Activated effector memory CD4-positive, alpha-beta T cell treated with anti-CD3 and anti-CD28 coated beads, Interleukin-2, amount 50 U/mL, for 16 hours (primary cell): ENCODE measurements around the gene MORC3.
"Not testable (repeated sequence)": the region's sequence is repeated elsewhere in the genome, so short reads cannot be mapped to it uniquely, and the experiment has no call there.

Experiments
- DNase-seq: peaks from one replicate; pipeline ENCODE4 v3.0.0-alpha.2; 2020

Gene MORC3, protein sequence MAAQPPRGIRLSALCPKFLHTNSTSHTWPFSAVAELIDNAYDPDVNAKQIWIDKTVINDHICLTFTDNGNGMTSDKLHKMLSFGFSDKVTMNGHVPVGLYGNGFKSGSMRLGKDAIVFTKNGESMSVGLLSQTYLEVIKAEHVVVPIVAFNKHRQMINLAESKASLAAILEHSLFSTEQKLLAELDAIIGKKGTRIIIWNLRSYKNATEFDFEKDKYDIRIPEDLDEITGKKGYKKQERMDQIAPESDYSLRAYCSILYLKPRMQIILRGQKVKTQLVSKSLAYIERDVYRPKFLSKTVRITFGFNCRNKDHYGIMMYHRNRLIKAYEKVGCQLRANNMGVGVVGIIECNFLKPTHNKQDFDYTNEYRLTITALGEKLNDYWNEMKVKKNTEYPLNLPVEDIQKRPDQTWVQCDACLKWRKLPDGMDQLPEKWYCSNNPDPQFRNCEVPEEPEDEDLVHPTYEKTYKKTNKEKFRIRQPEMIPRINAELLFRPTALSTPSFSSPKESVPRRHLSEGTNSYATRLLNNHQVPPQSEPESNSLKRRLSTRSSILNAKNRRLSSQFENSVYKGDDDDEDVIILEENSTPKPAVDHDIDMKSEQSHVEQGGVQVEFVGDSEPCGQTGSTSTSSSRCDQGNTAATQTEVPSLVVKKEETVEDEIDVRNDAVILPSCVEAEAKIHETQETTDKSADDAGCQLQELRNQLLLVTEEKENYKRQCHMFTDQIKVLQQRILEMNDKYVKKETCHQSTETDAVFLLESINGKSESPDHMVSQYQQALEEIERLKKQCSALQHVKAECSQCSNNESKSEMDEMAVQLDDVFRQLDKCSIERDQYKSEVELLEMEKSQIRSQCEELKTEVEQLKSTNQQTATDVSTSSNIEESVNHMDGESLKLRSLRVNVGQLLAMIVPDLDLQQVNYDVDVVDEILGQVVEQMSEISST

DNA sequence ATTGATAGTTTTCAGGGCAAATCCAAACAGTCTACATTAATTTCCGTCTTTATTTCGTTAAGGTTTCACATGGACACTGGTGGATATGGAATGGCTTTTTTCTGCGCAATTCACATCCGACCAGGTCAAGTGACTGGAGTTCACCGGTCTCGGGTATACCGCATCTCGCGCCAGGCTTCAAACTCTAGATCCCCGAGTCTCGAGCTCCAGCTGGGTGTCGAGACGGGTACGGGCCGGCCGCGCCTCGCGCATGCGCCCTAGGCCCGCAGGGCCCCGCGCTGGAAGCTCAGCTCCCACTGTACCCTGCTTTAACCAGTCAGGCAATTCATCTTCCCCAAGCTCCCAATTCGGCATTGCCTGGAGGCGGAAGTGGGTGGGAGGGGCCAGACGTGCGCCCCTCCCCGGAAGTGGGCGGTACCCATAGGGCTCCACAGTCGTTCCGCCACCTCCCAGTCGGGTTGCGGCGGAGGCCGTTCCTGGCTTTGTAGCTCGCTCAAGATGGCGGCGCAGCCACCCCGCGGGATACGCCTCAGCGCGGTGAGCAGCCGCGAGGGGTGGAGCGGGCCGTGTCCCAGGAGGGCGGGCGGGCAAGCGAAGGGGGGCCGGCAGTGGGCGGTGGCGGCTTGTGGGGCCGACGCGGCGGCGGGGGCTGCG, at the start of gene MORC3:
Gene MORC3, plus strand, starts transcription at position 431 of the 654 bp plus-strand sequence. Its CDS starts 68 bp downstream, at position 499.
- peak; percentile 99 for DNase-seq

DNA sequence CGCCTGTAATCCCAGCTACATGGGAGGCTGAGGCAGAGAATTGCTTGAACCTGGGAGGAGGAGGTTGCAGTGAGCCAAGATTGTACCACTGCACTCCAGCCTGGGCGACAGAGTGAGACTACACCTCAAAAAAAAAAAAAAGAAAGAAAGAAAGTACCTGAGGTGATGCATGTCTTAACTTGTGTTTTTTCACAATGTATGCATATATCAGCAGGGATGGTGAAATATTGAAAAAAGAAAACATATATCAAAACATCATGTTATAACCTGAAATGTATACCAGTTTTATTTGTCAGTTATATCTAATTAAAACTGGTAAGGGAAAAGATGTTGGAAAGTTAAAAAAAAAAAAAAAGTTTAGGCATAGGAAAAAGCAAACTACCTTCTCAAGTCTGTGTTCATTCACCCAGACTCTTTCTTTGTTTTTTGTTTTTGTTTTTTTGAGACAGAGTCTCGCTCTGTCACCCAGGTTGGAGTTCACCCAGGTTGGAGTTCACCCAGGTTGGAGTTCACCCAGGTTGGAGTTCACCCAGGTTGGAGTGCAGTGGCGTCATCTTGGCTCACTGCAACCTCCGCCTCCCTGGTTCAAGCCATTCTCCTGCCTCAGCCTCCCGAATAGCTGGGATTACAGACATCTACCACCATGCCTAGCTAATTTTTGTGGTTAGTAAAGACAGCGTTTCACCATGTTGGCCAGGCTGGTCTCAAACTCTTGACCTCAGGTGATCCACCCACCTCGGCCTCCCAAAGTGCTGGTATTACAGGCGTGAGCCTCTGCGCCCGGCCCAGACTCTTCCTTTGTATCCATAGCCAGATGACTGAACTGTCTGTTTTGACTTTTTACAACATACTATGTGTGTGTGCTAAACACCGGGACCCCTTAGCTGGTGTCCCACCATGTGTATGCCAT, 49.0 kb upstream of the MORC3 start:
- not testable (repeated sequence) for DNase-seq

DNA sequence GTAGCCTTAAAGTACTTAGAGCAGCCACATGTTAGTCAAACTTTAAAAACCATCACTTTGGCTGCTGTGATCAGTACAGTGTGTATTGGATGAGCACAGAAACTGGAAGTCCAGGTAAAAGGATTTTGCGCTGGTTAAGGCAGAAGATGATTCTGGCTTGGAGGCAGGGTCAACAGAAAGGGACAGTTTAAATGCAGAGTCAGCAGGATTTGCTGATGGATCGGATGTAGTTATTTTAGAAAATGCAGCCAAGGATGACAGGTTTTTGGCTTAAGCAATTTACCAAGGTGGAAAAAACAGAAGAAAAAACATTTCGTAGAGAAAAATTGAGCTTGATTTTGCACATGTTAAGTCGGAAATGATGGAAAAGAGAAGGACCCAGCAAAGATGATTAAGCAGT, 45.9 kb upstream of the MORC3 start:
- DNase-seq: no peak

DNA sequence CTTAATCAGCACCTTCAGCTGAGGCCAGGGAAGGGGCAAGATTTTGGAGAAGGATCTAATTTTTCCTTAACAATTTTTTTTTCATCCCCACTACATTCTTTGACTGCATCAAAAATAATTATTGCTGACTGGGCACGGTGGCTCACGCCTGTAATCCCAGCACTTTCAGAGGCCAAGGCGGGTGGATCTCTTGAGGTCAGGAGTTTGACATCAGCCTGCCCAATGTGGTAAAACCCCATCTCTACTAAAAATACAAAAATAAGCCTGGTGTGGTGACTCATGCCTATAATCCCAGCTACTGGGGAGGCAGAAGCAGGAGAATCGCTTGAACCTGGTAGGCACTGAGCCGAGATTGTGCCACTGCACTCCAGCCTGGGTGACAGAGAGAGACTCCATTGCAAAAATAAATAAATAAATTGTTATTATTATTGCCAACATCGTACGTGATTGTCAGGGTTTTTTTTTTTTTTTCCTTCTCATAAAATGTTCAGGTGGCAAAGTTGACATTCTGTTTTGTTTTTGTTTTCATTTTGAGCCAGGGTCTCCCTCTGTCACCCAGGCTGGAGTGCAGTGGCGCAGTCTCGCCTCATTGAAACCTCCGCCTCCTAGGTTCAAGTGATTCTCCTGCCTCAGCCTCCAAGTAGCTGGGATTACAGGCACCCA, 37.3 kb upstream of the MORC3 start:
- no peak for DNase-seq

DNA sequence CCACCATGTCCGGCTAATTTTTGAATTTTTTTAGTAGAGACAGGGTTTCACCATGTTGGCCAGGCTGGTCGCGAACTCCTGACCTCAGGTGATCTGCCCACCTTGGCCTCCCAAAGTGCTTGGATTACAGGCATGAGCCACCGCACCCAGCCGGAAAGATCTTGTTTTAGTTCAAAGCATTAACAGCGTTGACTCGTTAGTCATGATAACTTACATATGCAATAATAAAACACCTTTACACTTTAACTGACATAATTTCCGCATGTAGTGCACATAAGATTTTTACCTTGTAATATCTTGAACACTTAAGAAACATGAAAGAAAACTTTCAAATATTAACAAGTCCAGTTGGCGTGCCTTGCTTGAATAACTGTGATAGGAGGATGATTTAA, 36.8 kb upstream of the MORC3 start:
- not testable (repeated sequence) for DNase-seq

DNA sequence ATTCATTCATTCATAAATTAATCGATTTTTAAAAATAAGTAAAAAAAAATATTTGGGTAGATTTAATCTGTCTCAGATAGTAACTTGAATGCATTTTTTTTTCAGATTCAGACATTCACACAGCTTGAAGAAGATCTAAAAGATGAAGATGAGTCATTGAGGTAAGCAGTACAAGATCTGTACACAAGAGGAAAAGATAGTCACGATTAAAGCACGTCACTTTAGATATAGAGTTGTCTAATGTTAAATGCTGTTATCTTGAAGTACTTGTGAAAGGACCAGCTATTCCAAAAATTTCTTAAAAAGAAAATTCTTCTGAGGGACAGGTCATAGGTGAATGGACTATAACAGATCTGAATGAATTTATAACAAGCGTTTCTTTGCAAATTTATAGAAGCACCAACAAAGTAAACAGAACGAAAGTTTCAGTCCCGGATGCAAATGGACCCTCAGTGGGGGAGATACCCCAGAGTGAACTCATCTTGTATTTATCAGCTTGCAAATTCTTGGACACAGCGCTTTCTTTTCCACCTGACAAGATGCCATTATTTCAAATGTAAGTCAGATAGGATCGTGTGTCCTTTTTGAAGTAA, 31.2 kb upstream of the MORC3 start:
- no peak for DNase-seq

DNA sequence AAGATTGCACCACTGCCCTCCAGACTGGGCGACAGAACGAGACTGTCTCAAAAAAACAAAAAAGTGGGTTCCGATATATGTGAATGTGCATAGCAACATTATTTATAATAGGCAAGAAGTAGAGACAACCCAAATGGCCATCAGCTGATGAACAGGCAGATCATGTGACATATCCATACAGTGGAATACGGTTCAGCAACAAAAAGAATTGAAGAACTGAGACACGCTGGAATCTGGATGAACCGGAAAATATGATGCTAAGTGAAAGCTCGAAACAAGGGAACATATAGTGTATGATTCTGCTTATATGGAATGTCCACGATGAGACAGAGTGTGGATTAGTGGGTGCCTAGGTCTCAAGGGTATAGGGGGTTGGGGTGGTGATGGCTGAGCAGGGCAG, 28.5 kb upstream of the MORC3 start:
- peak; percentile 0 for DNase-seq

DNA sequence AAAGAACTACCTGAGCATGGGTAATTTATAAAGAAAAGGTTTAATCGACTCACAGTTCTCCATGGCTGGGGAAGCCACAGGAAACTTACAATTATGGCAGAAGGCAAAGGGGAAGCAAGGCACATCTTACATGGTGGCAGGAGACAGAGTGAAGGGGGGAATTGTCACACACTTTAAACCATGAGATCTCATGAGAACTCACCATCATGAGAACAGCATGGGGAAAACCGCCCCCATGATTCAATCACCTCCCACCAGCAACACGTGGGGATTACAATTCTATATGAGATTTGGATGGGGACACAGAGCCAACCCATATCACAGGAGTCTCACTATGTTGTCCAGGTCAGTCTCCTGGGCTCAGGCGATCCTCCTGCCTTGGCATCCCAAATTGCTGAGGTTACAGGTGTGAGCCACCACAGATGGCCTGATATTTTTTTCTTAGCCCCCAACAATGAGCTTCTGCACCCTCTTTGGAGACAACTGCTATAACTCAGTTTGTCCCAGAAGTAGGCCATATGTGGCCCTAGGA, 22.5 kb upstream of the MORC3 start:
- peak; percentile 56 for DNase-seq

DNA sequence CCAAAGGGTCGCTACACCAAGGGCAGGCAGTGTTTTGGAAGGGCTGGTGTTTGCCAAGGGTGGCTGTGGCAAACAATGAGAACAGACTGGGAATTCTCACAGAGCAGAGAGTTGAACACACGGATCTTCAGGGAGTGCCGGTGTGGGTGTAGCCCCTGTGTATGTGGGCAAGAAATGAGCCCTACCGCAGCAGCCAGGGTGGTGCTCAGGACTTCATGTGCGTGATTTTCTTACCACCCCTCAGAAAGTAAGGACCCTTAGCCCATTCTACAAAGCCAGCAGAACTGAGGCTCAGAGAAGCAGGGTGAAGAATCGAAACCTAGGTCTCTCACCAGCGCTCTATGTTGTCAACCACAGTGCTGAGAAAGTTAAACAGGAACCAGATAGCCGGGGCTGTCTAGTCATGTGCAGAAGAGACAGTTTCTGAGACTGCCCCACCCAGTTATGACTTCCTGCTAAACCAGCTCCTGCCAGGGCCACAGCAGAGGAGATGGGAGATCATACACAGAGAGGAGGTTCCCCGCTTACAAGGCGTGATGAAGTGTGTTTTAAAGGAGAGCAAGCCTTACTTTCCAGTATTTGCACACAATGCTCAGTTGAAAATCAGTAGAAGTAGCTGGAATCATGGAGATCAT, 21.9 kb upstream of the MORC3 start:
- DNase-seq: peak; percentile 85

DNA sequence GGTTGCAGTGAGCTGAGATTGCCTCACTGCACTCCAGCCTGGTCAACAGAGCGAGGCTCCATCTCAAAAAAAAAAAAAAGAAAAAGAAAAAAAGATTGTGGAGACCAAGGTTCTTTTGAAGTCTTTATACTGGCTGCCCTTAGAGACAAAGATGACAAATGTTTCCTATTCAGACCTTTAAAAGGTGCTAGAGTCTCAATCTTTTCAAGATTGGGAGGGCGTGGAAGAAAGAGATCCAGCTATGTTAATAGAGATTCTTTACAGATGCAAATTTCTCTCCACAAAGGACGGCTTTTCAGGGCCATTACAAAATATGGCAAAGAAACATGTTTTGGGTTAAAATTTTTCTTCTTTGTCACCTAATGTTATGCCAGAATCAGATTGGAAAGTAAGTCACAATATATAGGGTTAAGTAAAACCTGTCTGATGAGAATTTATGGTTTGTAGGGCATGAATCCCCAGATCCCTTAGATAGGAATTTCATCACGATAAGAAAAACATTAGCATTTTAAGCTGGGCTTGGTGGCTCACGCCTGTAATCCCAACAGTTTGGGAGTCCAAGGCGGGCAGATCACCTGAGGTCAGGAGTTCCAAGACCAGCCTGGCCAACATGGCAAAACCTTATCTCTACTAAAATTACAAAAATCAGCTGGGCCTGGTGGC, 13.0 kb upstream of the MORC3 start:
- no peak for DNase-seq

DNA sequence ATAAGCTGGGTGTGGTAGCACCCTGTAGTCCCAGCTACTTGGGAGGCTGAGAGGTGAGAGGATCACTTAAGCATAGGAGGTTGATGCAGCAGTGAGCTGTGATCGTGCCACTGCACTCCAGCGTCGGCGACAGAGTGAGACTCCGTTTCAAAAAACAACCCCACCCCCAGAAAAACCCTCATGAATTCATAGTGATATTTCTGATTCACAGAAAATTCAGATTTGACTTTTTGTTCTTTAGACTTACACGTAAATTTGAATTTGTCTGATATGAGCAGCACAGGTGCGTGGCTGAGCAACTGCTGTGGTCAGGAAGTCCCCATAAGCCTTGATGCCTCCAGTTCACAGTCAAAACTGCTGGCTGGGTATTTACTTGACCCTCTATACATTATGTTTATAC, 10.0 kb upstream of the MORC3 start:
- DNase-seq: peak; percentile 75

DNA sequence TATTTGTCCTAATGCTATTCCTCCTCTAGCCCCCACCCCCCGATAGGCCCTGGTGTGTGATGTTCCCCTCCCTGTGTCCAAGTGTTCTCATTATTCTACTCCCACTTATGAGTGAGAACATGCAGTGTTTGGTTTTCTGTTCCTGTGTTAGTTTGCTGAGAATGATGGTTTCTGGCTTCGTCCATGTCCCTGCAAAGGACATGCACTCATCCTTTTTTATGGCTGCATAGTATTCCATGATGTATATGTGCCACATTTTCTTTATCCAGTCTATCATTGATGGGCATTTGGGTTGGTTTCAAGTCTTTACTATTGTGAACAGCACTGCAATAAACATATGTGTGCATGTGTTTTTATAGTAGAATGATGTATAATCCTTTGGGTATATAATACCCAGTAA, 6.6 kb upstream of the MORC3 start:
- DNase-seq: not testable (repeated sequence)

DNA sequence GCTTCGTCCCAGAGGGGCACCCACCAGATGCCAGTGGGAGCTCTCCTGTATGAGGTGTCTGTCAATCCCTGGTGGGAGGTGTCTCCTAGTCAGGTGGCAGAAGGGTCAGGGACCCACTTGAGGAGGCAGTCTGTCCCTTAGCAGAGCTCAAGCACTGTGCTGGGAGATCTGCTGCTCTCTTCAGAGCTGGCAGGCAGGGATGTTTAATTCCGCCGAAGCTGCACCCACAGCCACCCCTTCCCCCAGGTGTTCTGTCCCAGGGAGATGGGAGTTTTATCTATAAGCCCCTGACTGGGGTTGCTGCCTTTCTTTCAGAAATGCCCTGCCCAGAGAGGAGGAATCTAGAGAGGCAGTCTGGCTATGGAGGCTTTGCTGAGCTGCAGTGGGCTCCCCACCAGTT, 4.0 kb upstream of the MORC3 start:
- not testable (repeated sequence) for DNase-seq

DNA sequence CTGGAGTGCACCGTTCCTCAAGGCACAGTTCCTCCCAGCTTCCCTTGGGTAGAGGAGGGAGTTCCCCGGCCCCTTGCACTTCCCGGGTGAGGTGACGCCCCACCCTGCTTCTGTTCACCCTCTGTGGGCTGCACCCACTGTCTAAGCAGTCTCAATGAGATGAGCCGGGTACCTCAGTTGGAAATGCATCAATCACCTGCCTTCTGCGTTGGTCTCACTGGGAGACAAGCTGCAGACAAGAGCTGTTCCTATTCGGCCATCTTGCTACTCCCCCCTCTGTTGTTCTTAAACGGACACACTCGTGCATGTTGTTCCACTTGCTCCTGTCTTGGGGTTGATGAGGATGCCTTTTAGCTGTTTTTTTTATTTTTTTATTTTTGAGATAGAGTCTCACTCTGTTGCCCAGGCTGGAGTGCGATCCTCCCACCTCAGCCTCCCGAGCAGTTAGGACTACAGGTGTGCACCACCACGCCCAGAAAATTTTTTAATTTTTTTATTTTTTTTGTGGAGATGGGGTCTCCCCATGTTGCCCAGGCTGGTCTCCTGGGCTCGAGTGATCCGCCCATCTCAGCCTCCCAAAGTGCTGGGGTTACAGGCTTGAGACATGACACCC, 3.0 kb upstream of the MORC3 start:
- no peak for DNase-seq

DNA sequence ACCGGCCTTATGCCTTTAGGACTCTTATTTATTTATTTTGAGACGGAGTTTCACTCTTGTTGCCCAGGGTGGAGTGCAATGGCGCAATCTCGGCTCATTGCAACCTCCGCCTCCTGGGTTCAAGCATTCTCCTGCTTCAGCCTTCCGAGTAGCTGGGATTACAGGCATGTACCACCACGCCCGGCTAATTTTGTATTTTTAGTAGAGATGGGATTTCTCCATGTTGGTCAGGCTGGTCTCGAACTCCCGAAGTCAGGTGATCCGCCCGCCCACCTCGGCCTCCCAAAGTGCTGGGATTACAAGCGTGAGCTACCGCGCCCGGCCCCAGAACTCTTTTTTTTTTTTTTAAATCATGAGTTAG, 611 bp upstream of the MORC3 start:
- DNase-seq: not testable (repeated sequence)

DNA sequence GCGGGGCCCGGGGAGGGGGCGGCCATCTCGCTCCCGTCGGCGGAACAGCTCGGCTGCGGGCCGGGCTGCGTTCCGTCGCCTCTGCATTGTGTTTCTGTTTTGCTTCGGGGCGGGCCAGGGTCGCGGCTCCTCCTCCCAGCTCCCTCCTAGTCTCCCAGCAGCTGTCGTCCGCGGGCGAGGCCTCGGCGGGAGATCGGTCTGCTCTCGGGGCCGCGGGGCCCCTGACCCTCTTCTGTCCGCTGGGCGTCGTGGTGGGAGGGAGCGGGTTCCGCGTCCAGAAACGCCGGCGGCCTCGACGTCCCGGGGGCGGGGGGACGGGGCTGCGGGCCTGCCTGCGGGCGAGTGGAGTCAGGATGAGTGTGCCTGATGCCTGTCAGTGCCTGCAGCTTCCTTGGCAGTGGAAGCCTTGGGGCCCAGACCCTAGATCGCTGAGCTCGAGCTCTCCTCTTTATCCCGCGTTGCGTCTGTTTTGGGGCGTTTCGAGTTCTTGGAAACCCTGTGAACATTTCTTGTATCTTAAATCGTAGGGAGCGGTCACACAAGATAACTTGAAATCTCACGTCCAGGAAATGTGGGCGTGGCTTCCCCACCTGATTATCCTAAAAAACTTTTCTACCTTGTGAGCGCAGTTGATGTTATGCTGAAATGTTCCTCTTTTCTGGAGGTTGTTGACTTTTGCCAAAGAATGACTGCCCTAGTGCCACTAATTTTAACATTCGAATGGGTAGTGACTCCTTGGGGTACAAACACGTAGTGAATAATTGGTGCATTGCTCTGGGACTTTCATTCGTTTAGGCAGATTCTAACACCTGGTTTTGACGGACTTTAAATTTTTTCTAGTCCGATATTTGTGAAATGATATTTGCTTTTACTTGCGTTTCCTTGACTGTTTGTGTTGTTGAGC, 676 bp downstream of the MORC3 start:
- DNase-seq: no peak

DNA sequence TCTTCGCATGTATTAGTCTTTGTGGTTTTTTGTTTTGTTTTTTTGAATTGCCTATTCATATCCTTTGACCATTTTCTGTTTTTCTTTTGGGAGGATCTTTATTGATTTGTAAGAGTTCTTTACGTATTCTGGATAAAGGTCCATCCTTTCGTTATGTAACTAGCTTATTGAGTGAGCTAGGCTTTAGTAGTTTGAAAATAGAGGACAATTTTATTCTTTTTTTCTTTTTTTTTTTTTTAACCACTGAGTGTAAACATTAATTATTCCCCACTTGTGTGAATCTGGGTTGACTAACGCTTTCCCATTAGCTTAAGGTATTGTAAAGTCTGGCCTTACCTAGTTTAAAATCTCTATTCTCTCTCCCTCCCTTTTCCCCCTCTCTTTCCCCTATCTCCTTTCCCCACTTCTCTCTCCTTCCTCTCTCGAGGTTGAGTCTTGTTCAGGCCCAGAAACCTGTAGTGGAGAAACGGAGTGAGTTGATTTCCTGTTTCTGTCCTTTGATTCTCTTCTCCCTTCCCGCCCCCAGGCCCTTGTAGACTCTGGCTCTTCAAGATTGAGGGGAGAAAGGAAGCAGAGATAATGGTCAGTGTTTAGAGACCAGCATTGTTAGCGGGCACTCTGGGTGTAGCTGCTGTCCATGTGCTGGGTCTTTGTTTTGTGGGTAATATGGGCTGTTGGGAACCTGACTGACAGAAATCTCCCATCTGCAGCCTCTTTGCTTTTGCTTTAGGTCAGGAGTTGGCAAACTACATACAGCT, 1.5 kb downstream of the MORC3 start:
- peak; percentile 70 for DNase-seq

DNA sequence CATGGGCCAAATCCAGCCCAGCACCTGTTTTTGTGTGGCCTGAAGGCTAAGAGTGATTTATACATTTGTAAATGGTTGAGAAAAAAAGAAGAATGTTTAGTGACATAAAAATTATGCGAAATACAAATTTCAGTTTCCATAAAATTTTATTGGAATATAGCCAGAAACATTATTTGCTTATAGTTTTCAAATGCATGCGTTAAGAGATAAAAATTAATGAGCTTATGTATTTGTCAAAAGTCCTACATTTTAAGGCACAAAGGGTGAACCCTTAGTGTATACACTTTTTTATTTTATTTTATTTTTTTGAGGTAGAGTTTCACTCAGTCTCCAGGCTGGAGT, 2.1 kb downstream of the MORC3 start:
- DNase-seq: no peak
